Central memory CD4-positive, alpha-beta T cell (primary cell): ENCODE measurements around the gene MKKS.

ENCODE experiments used
- DNase-seq: peaks from one replicate; pipeline ENCODE4 v3.0.0; 2022

The MKKS gene

GRCh38 chr20:10367693-10367942, 66.4 kb downstream of the MKKS start:
- no peak for DNase-seq

- DNase-seq = no peak
Observed at GRCh38 chr20:10366898-10367692, 66.9 kb downstream of the MKKS start.

GRCh38 chr20:10362674-10363073, 71.3 kb downstream of the MKKS start:
- no peak for DNase-seq

GRCh38 chr20:10360878-10361277, 73.1 kb downstream of the MKKS start:
- DNase-seq = no peak

- DNase-seq = no peak
Observed at GRCh38 chr20:10359621-10360040, 74.4 kb downstream of the MKKS start.

GRCh38 chr20:10357974-10358373, 76.0 kb downstream of the MKKS start:
- DNase-seq = no peak

- no peak for DNase-seq
Observed at GRCh38 chr20:10357061-10357708, 76.8 kb downstream of the MKKS start.

- no peak for DNase-seq
Observed at GRCh38 chr20:10356628-10357027, 77.4 kb downstream of the MKKS start.

- DNase-seq = no peak
Observed at GRCh38 chr20:10352934-10353824, 80.8 kb downstream of the MKKS start.
